Activated naive CD8-positive, alpha-beta T cell (primary cell): Measurements from ENCODE around the gene NT5DC1.

Experiments
- H3K27ac Mint-ChIP-seq: one replicate; pipeline ENCODE4 v1.8.0; 2021; ENCODE audit warnings: mixed read lengths
- H3K27me3 Mint-ChIP-seq: one replicate; pipeline ENCODE4 v1.8.0; 2021; ENCODE audit warnings: mixed read lengths
- H3K36me3 Mint-ChIP-seq: one replicate; pipeline ENCODE4 v1.8.0; 2021; ENCODE audit warnings: mixed read lengths
- H3K4me1 Mint-ChIP-seq: one replicate; pipeline ENCODE4 v1.8.0; 2021; ENCODE audit warnings: low read depth, mixed read lengths
- H3K4me3 Mint-ChIP-seq: one replicate; pipeline ENCODE4 v1.8.0; 2021; ENCODE audit warnings: mild to moderate bottlenecking, mixed read lengths
- H3K9me3 Mint-ChIP-seq: one replicate; pipeline ENCODE4 v1.8.0; 2021; ENCODE audit warnings: low read depth, mixed read lengths

NT5DC1 gene

GRCh38 chr6:116144605-116145004, 44.0 kb downstream of the NT5DC1 start:
- Mint-ChIP-seq H3K4me3 (no peak overlapping the region), H3K27ac (no peak overlapping the region), H3K9me3 (no peaks in the 10 kb centered on the region), H3K27me3 (no peaks in the 10 kb centered on the region), H3K4me1 (no peaks in the 10 kb centered on the region), H3K36me3 (peaks cover 12% of the 10 kb centered on the region)

GRCh38 chr6:116145803-116146675, 45.4 kb downstream of the NT5DC1 start:
- Mint-ChIP-seq H3K36me3 (peaks cover 9% of the 10 kb centered on the region), H3K4me3 (no peak overlapping the region), H3K27me3 (no peaks in the 10 kb centered on the region), H3K27ac (no peak overlapping the region), H3K9me3 (no peaks in the 10 kb centered on the region), H3K4me1 (no peaks in the 10 kb centered on the region)

- H3K27me3 Mint-ChIP-seq = no peaks in the 10 kb centered on the region
- H3K4me1 Mint-ChIP-seq = peaks cover 15% of the 10 kb centered on the region
- no peaks in the 10 kb centered on the region for H3K9me3 Mint-ChIP-seq
- no peak overlapping the region for H3K4me3 Mint-ChIP-seq
- H3K27ac Mint-ChIP-seq = no peak overlapping the region
- H3K36me3 Mint-ChIP-seq = peaks cover 17% of the 10 kb centered on the region
Measured at GRCh38 chr6:116152620-116153019, 52.0 kb downstream of the NT5DC1 start.

- Mint-ChIP-seq H3K9me3 (no peaks in the 10 kb centered on the region), H3K4me1 (peaks cover 19% of the 10 kb centered on the region), H3K27me3 (no peaks in the 10 kb centered on the region), H3K36me3 (peaks cover 21% of the 10 kb centered on the region), H3K27ac (no peak overlapping the region), H3K4me3 (no peak overlapping the region)
Measured at GRCh38 chr6:116154887-116155286, 54.2 kb downstream of the NT5DC1 start.

GRCh38 chr6:116156405-116157326, 56.0 kb downstream of the NT5DC1 start:
- Mint-ChIP-seq H3K4me1 (peaks cover 19% of the 10 kb centered on the region), H3K4me3 (no peak overlapping the region), H3K36me3 (peaks cover 28% of the 10 kb centered on the region), H3K27me3 (no peaks in the 10 kb centered on the region), H3K9me3 (peaks cover 5% of the 10 kb centered on the region), H3K27ac (no peak overlapping the region)

GRCh38 chr6:116157391-116157790, 56.7 kb downstream of the NT5DC1 start:
- Mint-ChIP-seq H3K27me3 (no peaks in the 10 kb centered on the region), H3K4me1 (peaks cover 19% of the 10 kb centered on the region), H3K9me3 (peaks cover 5% of the 10 kb centered on the region)

GRCh38 chr6:116158641-116159040, 58.0 kb downstream of the NT5DC1 start:
- Mint-ChIP-seq H3K27ac (no peak overlapping the region), H3K27me3 (no peaks in the 10 kb centered on the region), H3K9me3 (peaks cover 11% of the 10 kb centered on the region), H3K4me3 (no peak overlapping the region), H3K4me1 (peaks cover 19% of the 10 kb centered on the region), H3K36me3 (peaks cover 36% of the 10 kb centered on the region)

More at GRCh38 chr6:116157391-116157790, 56.7 kb downstream of the NT5DC1 start:
- Mint-ChIP-seq H3K4me3 (no peak overlapping the region), H3K27ac (no peak overlapping the region), H3K36me3 (peaks cover 32% of the 10 kb centered on the region)

GRCh38 chr6:116159782-116160524, 59.3 kb downstream of the NT5DC1 start:
- no peaks in the 10 kb centered on the region for H3K27me3 Mint-ChIP-seq
- H3K4me1 Mint-ChIP-seq = peaks cover 19% of the 10 kb centered on the region
- H3K9me3 Mint-ChIP-seq = peaks cover 12% of the 10 kb centered on the region
- peaks cover 40% of the 10 kb centered on the region for H3K36me3 Mint-ChIP-seq
- no peak overlapping the region for H3K4me3 Mint-ChIP-seq
- H3K27ac Mint-ChIP-seq = no peak overlapping the region

GRCh38 chr6:116165596-116165995, 64.9 kb downstream of the NT5DC1 start:
- H3K4me3 Mint-ChIP-seq = no peak overlapping the region
- peaks cover 7% of the 10 kb centered on the region for H3K9me3 Mint-ChIP-seq
- no peak overlapping the region for H3K27ac Mint-ChIP-seq
- H3K36me3 Mint-ChIP-seq = peaks cover 39% of the 10 kb centered on the region
- no peaks in the 10 kb centered on the region for H3K4me1 Mint-ChIP-seq
- H3K27me3 Mint-ChIP-seq = no peaks in the 10 kb centered on the region

- Mint-ChIP-seq H3K27me3 (no peaks in the 10 kb centered on the region), H3K9me3 (peaks cover 7% of the 10 kb centered on the region), H3K36me3 (peaks cover 42% of the 10 kb centered on the region)
Measured at GRCh38 chr6:116166369-116166768, 65.7 kb downstream of the NT5DC1 start.

GRCh38 chr6:116168148-116168547, 67.5 kb downstream of the NT5DC1 start:
- Mint-ChIP-seq H3K36me3 (peaks cover 38% of the 10 kb centered on the region), H3K27me3 (no peaks in the 10 kb centered on the region), H3K4me1 (no peaks in the 10 kb centered on the region), H3K27ac (no peak overlapping the region), H3K4me3 (no peak overlapping the region), H3K9me3 (peaks cover 5% of the 10 kb centered on the region)

More at GRCh38 chr6:116166369-116166768, 65.7 kb downstream of the NT5DC1 start:
- Mint-ChIP-seq H3K27ac (no peak overlapping the region), H3K4me1 (no peaks in the 10 kb centered on the region), H3K4me3 (no peak overlapping the region)

- Mint-ChIP-seq H3K4me3 (no peak overlapping the region), H3K27ac (no peak overlapping the region), H3K27me3 (no peaks in the 10 kb centered on the region), H3K36me3 (peaks cover 37% of the 10 kb centered on the region), H3K4me1 (no peaks in the 10 kb centered on the region), H3K9me3 (peaks cover 8% of the 10 kb centered on the region)
Measured at GRCh38 chr6:116169880-116170279, 69.2 kb downstream of the NT5DC1 start.

- Mint-ChIP-seq H3K4me1 (no peaks in the 10 kb centered on the region), H3K36me3 (peaks cover 40% of the 10 kb centered on the region), H3K4me3 (no peak overlapping the region), H3K27me3 (no peaks in the 10 kb centered on the region), H3K9me3 (peaks cover 13% of the 10 kb centered on the region), H3K27ac (no peak overlapping the region)
Measured at GRCh38 chr6:116170358-116171057, 69.9 kb downstream of the NT5DC1 start.

GRCh38 chr6:116173928-116174327, 73.3 kb downstream of the NT5DC1 start:
- H3K4me3 Mint-ChIP-seq = no peak overlapping the region
- no peak overlapping the region for H3K27ac Mint-ChIP-seq
- H3K4me1 Mint-ChIP-seq = peaks cover 2% of the 10 kb centered on the region
- peaks cover 36% of the 10 kb centered on the region for H3K36me3 Mint-ChIP-seq
- H3K9me3 Mint-ChIP-seq = peaks cover 18% of the 10 kb centered on the region
- H3K27me3 Mint-ChIP-seq = no peaks in the 10 kb centered on the region
